AG10803 (cell line): Measurements from ENCODE around the gene RASAL2.

Experiments
- DNase-seq: peaks from one replicate; pipeline ENCODE4 v3.0.0; 2010; ENCODE audit warnings: low read depth
- H3K4me3 ChIP-seq: 2 replicates; pipeline ENCODE4 v1.5.1; 2011; ENCODE audit warnings: mild to moderate bottlenecking, low read length, control low read depth
- TF ChIP-seq, protein P1 (sequence below): conservative IDR thresholded peaks from 2 replicates; pipeline ENCODE4 v1.5.1; 2011; ENCODE audit warnings: mild to moderate bottlenecking, low read length, control low read depth, inconsistent platforms

Gene RASAL2

GRCh38 chr1:178093951-178094738 lies at the start of gene RASAL2:
Gene RASAL2 (plus strand): TSS chr1:178094104. CDS start chr1:178094493, 389 bp downstream.
- TF ChIP-seq, protein P1, sequence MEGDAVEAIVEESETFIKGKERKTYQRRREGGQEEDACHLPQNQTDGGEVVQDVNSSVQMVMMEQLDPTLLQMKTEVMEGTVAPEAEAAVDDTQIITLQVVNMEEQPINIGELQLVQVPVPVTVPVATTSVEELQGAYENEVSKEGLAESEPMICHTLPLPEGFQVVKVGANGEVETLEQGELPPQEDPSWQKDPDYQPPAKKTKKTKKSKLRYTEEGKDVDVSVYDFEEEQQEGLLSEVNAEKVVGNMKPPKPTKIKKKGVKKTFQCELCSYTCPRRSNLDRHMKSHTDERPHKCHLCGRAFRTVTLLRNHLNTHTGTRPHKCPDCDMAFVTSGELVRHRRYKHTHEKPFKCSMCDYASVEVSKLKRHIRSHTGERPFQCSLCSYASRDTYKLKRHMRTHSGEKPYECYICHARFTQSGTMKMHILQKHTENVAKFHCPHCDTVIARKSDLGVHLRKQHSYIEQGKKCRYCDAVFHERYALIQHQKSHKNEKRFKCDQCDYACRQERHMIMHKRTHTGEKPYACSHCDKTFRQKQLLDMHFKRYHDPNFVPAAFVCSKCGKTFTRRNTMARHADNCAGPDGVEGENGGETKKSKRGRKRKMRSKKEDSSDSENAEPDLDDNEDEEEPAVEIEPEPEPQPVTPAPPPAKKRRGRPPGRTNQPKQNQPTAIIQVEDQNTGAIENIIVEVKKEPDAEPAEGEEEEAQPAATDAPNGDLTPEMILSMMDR, result peak; percentile 19; the same call in 1 of the 2 replicates
- H3K4me3 ChIP-seq, result peak within 1 kb of the TSS; percentile 89

DNA sequence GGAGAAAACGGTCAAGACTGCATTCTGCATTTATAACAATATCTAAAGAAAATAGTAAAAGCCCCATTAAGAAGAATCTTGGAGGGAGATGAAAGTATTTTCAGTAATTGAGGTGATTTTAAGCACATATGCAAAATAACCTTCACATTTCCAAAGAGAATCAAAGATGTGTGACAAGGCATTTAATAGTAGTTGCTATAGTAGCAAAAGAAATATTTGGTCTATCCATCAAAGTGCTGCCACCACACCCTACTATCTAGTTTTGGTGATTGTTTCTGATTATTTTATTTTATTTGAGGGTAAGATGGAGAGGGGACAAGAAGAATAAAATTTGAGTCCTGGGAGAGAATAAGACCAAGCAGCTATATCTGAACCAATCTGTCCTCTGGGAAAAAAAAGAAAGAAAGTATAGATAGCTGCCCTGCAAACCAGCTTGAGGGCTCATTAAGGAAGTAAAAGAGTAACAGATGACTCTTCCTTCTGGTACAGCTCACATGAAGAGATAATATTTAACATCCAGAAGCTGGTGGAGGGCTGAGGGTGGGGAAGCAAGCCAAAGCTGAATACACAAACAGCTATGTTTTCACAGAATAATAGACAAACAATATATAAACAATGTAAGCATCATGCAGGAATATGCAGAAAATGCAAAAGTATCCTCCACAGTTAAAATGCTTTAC lies 47.2 kb upstream of the RASAL2 start:
- TF ChIP-seq, protein P1, result no peak
- DNase-seq, result no peak
- no peak overlapping the region for H3K4me3 ChIP-seq

More at GRCh38 chr1:178093951-178094738, at the start of gene RASAL2:
- peak; percentile 54 for DNase-seq

GRCh38 chr1:178047403-178048093 lies 46.4 kb upstream of the RASAL2 start:
- H3K4me3 ChIP-seq, result no peak overlapping the region
- DNase-seq, result no peak
- TF ChIP-seq, protein P1, result no peak

DNA sequence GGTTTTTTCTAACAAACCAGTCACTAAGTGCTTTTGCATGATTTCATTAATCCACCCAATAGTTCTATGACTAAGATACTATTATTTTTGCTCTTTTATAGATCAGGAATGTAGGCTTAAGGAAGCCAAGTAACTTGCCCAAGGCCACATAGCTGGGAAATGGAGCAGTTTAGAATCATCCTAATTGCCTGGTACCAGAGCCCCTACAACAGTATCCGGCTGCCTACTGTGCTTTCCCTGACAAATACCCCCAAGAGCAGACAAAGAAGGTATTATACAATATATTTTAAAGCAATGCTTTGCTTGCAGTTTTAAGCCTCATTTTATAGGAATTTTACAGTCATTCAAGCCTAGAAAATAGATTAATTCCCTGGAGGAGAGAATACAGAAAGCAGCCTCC lies 45.5 kb upstream of the RASAL2 start:
- H3K4me3 ChIP-seq, result no peak overlapping the region
- TF ChIP-seq, protein P1, result no peak
- peak; percentile 42 for DNase-seq

- DNase-seq, result peak; percentile 43
- H3K4me3 ChIP-seq, result no peak overlapping the region
- TF ChIP-seq, protein P1, result no peak
These were observed 45.0 kb upstream of the RASAL2 start for GRCh38 chr1:178048883-178049282.

GRCh38 chr1:178050084-178050483 lies 43.8 kb upstream of the RASAL2 start:
- H3K4me3 ChIP-seq, result no peak overlapping the region
- TF ChIP-seq, protein P1, result no peak
- DNase-seq, result no peak
